ENCODE results near the gene KRT39. TPM values are rescaled to one million over a fixed set of nuclear protein-coding genes. Genes with fewer than 3 reads are reported as not detected.

KRT39 gene
- total RNA-seq, 1 experiment from 2014 or later, result not detected

DNA sequence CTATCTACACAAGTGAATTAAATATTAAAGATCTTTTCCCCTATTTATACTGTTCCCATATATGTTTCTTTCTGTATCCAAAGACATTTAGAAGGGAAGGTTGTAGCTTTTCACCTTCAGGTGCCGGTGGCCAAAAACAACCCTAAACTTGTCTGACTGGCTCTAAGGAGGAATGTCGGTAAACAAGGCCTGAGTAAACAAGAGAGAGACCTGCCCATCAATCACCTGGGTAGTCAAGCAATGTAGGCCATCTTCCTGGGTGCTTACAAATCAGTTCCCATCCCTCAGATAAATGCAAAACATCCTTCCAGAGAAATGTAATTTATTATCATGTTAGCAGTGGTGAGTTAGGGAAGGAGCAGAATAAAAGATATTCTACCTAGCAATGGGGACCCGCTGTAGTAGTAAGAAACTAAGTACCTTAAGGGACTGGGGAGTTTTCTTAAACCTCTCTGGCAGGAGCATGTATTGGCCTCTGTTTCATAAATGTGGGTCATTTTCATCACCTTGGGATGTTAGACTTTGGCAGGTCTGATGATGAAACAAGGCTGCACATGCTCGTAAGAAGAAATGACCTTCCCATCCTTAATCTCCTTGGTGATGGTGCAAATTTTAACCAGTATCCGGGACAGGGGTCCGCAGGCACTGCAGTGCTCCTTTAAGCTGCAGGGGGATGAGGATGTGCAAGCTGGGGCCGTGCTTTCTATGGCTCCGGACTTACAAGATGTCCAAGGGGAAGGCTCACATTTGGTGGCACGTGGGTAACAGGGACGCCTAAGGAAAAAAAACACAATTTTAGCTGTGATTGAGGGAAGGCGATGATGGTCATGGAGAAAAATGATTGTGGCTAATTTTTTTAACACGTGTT is 8.4 kb downstream of the KRT39 start:
- Histone ChIP-seq H4K20me1 (ENCODE audit: low read length) (no peaks in the 10 kb centered on the region), H3K9ac (ENCODE audit: low read length) (peak overlapping the region; percentile 52), H3K4me3 (ENCODE audit: low read length) (no peak overlapping the region), H3K9me2 (replicated peaks; ENCODE audit: low read length) (no peaks in the 10 kb centered on the region), H3K9me3 (ENCODE audit: low read length) (no peaks in the 10 kb centered on the region), H3K27ac (ENCODE audit: low read length) (peak overlapping the region; percentile 92), H3F3A (ENCODE audit: low read length, unreplicated experiment) (peaks cover 6% of the 10 kb centered on the region), H2AFZ (ENCODE audit: low read length) (no peak overlapping the region), H3K79me2 (ENCODE audit: low read length) (no peaks in the 10 kb centered on the region), H3K4me2 (ENCODE audit: low read length) (peak overlapping the region; percentile 58), H3K36me3 (ENCODE audit: low read depth, low read length) (no peaks in the 10 kb centered on the region), H3K27me3 (ENCODE audit: low read length) (no peaks in the 10 kb centered on the region), H3K4me1 (ENCODE audit: insufficient read depth, low read length) (peaks cover 58% of the 10 kb centered on the region)
- peak; percentile 39 for ATAC-seq
- intact Hi-C loops (cut with micrococcal nuclease), result loop anchor here (5.0 kb wide), 1 partner anchor 104 kb away; the partner anchor contains the start of gene KRTAP2-3
- ChIA-PET POLR2A (ENCODE audit: unreplicated experiment) (no interaction called here), CTCF (no interaction called here)
- peak; percentile 82 for DNase-seq
- BruUV-seq (replicated peaks), result no TSS peak
- TF ChIP-seq EZH2phosphoT487 (IDR thresholded peaks at IDR 0.05; ENCODE audit: borderline replicate concordance, low read length), result no peak

DNA sequence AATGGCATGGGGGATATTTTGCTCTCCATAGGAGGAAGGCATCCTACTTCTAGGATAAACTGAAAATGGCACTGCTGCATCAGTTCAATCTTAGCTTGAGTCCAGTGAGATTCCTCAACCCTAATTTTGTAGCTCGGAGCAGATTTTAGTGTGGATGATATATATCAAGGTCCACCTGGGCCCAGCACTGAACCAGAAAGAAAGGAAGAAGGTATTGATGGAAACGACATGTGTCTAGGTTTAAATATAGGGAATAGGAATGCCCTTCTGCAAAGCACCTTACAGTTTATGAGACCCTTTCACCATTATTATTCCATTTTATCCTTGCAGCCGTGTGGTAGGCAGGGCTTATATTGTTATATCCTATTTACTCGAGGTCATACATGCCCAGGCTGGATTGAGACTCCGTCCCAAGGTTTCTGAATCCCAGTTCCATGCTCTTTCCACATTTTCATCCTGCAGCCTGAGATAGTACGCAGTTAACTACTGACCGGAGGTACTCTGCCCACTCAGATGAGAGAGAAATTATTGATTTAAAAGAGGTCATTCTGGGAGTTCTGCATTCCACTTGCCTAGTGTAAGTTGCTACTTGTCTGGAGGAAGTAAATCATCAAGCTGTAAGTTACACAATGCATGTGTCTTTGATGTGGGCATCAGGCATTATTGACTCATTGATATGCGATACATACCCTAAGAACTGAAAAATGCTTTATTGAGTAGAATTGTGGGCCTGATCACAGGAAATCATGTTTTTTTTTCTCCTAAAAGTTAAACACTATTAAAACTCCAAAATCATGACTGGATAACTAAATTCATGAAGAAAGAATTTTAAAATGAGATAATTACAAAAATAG is 10.1 kb downstream of the KRT39 start:
- H4K20me1 ChIP-seq (ENCODE audit: low read length), result no peaks in the 10 kb centered on the region
- H3K9me3 ChIP-seq (ENCODE audit: low read length), result no peaks in the 10 kb centered on the region
- no peak for TF ChIP-seq EZH2phosphoT487 (IDR thresholded peaks at IDR 0.05; ENCODE audit: borderline replicate concordance, low read length)
- TF ChIP-seq CTCF (conservative IDR thresholded peaks at IDR 0.05; ENCODE audit: low read depth, low read length), result no peak
- TF ChIP-seq EZH2 (IDR thresholded peaks at IDR 0.05; ENCODE audit: low read length, unreplicated experiment), result no peak
- BruUV-seq (replicated peaks), result TSS peak; percentile 84
- peak overlapping the region; percentile 92 for H3K27ac ChIP-seq (ENCODE audit: low read length)
- CTCF ChIA-PET, result no interaction called here
- peak overlapping the region; percentile 55 for H3K9ac ChIP-seq (ENCODE audit: low read length)
- H3K4me2 ChIP-seq (ENCODE audit: low read length), result peak overlapping the region; percentile 58
- no peaks in the 10 kb centered on the region for H3K36me3 ChIP-seq (ENCODE audit: low read depth, low read length)
- H3K27me3 ChIP-seq (ENCODE audit: low read length), result no peaks in the 10 kb centered on the region
- no peaks in the 10 kb centered on the region for H3K9me2 ChIP-seq (replicated peaks; ENCODE audit: low read length)
- DNase-seq, result peak; percentile 96
- peaks cover 6% of the 10 kb centered on the region for H3F3A ChIP-seq (ENCODE audit: low read length, unreplicated experiment)
- intact Hi-C loops (cut with micrococcal nuclease), result loop anchor here (1.0 to 5.0 kb wide), 2 partner anchors 41 to 106 kb away; partner anchors contain the start of gene KRTAP2-3
- no peak overlapping the region for H2AFZ ChIP-seq (ENCODE audit: low read length)
- peak; percentile 89 for ATAC-seq
- no peaks in the 10 kb centered on the region for H3K79me2 ChIP-seq (ENCODE audit: low read length)
- H3K4me3 ChIP-seq (ENCODE audit: low read length), result peak overlapping the region; percentile 4; the same call in 1 of the 2 replicates
- peaks cover 70% of the 10 kb centered on the region for H3K4me1 ChIP-seq (ENCODE audit: insufficient read depth, low read length)
- POLR2A ChIA-PET (ENCODE audit: unreplicated experiment), result interaction anchor here (0.6 to 0.7 kb wide), 3 partner anchors 27 to 711 kb away, joined by 3 to 6 read pairs (median 5); no protein-coding TSS in a partner anchor

GRCh38 chr17:40953881-40954280 is 12.9 kb downstream of the KRT39 start:
- Histone ChIP-seq H4K20me1 (ENCODE audit: low read length) (no peaks in the 10 kb centered on the region), H3K79me2 (ENCODE audit: low read length) (no peaks in the 10 kb centered on the region), H3K27me3 (ENCODE audit: low read length) (no peaks in the 10 kb centered on the region), H3F3A (ENCODE audit: low read length, unreplicated experiment) (peaks cover 6% of the 10 kb centered on the region), H3K4me3 (ENCODE audit: low read length) (no peak overlapping the region), H3K9ac (ENCODE audit: low read length) (peak overlapping the region; percentile 64), H3K4me1 (ENCODE audit: insufficient read depth, low read length) (peaks cover 70% of the 10 kb centered on the region), H3K27ac (ENCODE audit: low read length) (peak overlapping the region; percentile 92), H3K4me2 (ENCODE audit: low read length) (peak overlapping the region; percentile 23), H3K9me3 (ENCODE audit: low read length) (no peaks in the 10 kb centered on the region), H3K36me3 (ENCODE audit: low read depth, low read length) (no peaks in the 10 kb centered on the region), H2AFZ (ENCODE audit: low read length) (no peak overlapping the region), H3K9me2 (replicated peaks; ENCODE audit: low read length) (no peaks in the 10 kb centered on the region)
- intact Hi-C loops (cut with micrococcal nuclease), result no loop called here
- CTCF ChIA-PET, result no interaction called here
- ATAC-seq, result peak; percentile 51
- no TSS peak for BruUV-seq (replicated peaks)
- POLR2A ChIA-PET (ENCODE audit: unreplicated experiment), result no interaction called here
- DNase-seq, result peak; percentile 97
- no peak for TF ChIP-seq EZH2 (IDR thresholded peaks at IDR 0.05; ENCODE audit: low read length, unreplicated experiment)
- TF ChIP-seq CTCF (conservative IDR thresholded peaks at IDR 0.05; ENCODE audit: low read depth, low read length), result no peak
- no peak for TF ChIP-seq EZH2phosphoT487 (IDR thresholded peaks at IDR 0.05; ENCODE audit: borderline replicate concordance, low read length)
